Thyroid gland (tissue), 4 donors: Measurements from ENCODE around the gene KLF12. TPM values are rescaled to one million over a fixed set of nuclear protein-coding genes. Genes with fewer than 3 reads are reported as not detected.

ENCODE experiments used
- DNase-seq, 2 donors: peaks; one replicate each; pipeline ENCODE4 v3.0.0-alpha.2; 2019
- H3K27ac ChIP-seq, 3 donors: fragments of 200-600 bp; sonication (generic); 1 replicate in 2 of 3; 2 replicates in 1 of 3; pipeline ENCODE4 v1.5.1; 2016 to 2019; ENCODE audit warnings: mild to moderate bottlenecking in 1 of 3, moderate library complexity in 1 of 3
- H3K27me3 ChIP-seq: fragments of 200-600 bp; sonication (generic); one replicate; pipeline ENCODE4 v1.5.1; 2019
- H3K36me3 ChIP-seq, 2 donors: fragments of 200-600 bp; sonication (generic); one replicate each; pipeline ENCODE4 v1.5.1; 2016 to 2019
- H3K4me1 ChIP-seq, 2 donors: fragments of 200-600 bp; sonication (generic); one replicate each; pipeline ENCODE4 v1.5.1; 2017 to 2019
- H3K4me3 ChIP-seq, 3 donors: fragments of 200-600 bp; sonication (generic); replicated peaks in 1 of 3; 1 replicate in 2 of 3; 2 replicates in 1 of 3; pipeline ENCODE4 v1.5.1; 2016; ENCODE audit warnings: mild to moderate bottlenecking in 1 of 3
- H3K9me3 ChIP-seq: fragments of 200-600 bp; sonication (generic); one replicate; pipeline ENCODE4 v1.5.1; 2017
- CTCF ChIP-seq, 6 experiments: fragments of 200-600 bp in 3 of 6; fragments of 450-650 bp in 3 of 6; sonication (generic) in 3 of 6; IDR thresholded peaks; one replicate each; pipeline ENCODE4 v1.5.1; 2016 to 2019; ENCODE audit warnings: antibody characterized with exemption in 6 of 6, mild to moderate bottlenecking in 2 of 6, inconsistent platforms in 1 of 6, moderate library complexity in 1 of 6
- POLR2A ChIP-seq, 2 donors: fragments of 450-650 bp; IDR thresholded peaks; one replicate each; pipeline ENCODE4 v1.6.1; 2017; ENCODE audit warnings: antibody characterized with exemption in 2 of 2, mild to moderate bottlenecking in 2 of 2, moderate library complexity in 1 of 2
- WGBS, 2 donors: methylation state at CpG; one replicate each; pipeline ENCODE4 v1.1.5; 2017; 5-methylcytosine and 5-hydroxymethylcytosine counted together
- intact Hi-C: fragments of 100-400 bp; cut with DNase I; formaldehyde crosslinking; loops from one replicate; pipeline ENCODE4 v1.15.1; 2023
- total RNA-seq, 4 donors: library from RNA; depleted of rRNA; stranded (reverse); fragments of >200 nt; gene quantifications; one replicate each; pipeline ENCODE4 v1.2.3, GENCODE V29; 2016

The KLF12 gene
- total RNA-seq, 4 donors from 2014 or later, result 3.2 to 6.1 (median 5.3) TPM

GRCh38 chr13:74136084-74136658 is 2.0 kb upstream of the KLF12 start:
- H3K4me3 ChIP-seq, result peak overlapping the region; percentile 71 to 96 (median 78)
- intact Hi-C loops, result loop anchor here (10.0 kb wide), 1 partner anchor 371 kb away; no protein-coding TSS in a partner anchor
- H3K27ac ChIP-seq, result peak overlapping the region in 2 of 3 donors; percentile 71 to 72
- peaks cover 9 to 11% of the 10 kb centered on the region in 2 donors for H3K4me1 ChIP-seq
- 2% methylated on average over 27 of the region's 27 CpGs for WGBS, 2 donors
- no peaks in the 10 kb centered on the region for H3K9me3 ChIP-seq
- no peaks in the 10 kb centered on the region for H3K27me3 ChIP-seq
- no peak for TF ChIP-seq CTCF (IDR thresholded peaks at IDR 0.05)
- TF ChIP-seq POLR2A (IDR thresholded peaks at IDR 0.05), result no peak
- H3K36me3 ChIP-seq, result no peaks in the 10 kb centered on the region
- peak; percentile 4 to 7 for DNase-seq

- Histone ChIP-seq H3K4me1 (peaks cover 9 to 11% of the 10 kb centered on the region in 2 donors), H3K27ac (peak overlapping the region; percentile 31 to 72 (median 71)), H3K9me3 (no peaks in the 10 kb centered on the region), H3K4me3 (peak overlapping the region; percentile 71 to 96 (median 78)), H3K36me3 (no peaks in the 10 kb centered on the region), H3K27me3 (no peaks in the 10 kb centered on the region)
- TF ChIP-seq POLR2A (IDR thresholded peaks at IDR 0.05) (peak in 1 of 2 donors; percentile 18), CTCF (IDR thresholded peaks at IDR 0.05) (no peak)
- WGBS, 2 donors, result 0% methylated on average over 29 to 34 of the region's 72 CpGs
- DNase-seq, result peak; percentile 41 to 43
- intact Hi-C loops, result loop anchor here (10.0 kb wide), 1 partner anchor 371 kb away; no protein-coding TSS in a partner anchor
Observed at GRCh38 chr13:74135326-74136083, 1.3 kb upstream of the KLF12 start.

GRCh38 chr13:74134777-74135325 is 647 bp upstream of the KLF12 start:
- TF ChIP-seq CTCF (IDR thresholded peaks at IDR 0.05), result no peak
- no peak for TF ChIP-seq POLR2A (IDR thresholded peaks at IDR 0.05)
- peak; percentile 48 to 52 for DNase-seq
- no peaks in the 10 kb centered on the region for H3K36me3 ChIP-seq
- H3K27me3 ChIP-seq, result no peaks in the 10 kb centered on the region
- peaks cover 9 to 11% of the 10 kb centered on the region in 2 donors for H3K4me1 ChIP-seq
- 0% methylated on average over 1 to 5 of the region's 63 CpGs for WGBS, 2 donors
- intact Hi-C loops, result loop anchor here (10.0 kb wide), 1 partner anchor 370 kb away; no protein-coding TSS in a partner anchor
- no peaks in the 10 kb centered on the region for H3K9me3 ChIP-seq
- peak overlapping the region; percentile 63 to 71 (median 67) for H3K27ac ChIP-seq
- H3K4me3 ChIP-seq, result peak overlapping the region; percentile 71 to 96 (median 78)

- DNase-seq, result peak; percentile 66 to 72
- H3K27ac ChIP-seq, result peak overlapping the region; percentile 57 to 71 (median 67)
- intact Hi-C loops, result loop anchor here (10.0 kb wide), 1 partner anchor 369 kb away; no protein-coding TSS in a partner anchor
- no peaks in the 10 kb centered on the region for H3K9me3 ChIP-seq
- H3K4me1 ChIP-seq, result peaks cover 9 to 11% of the 10 kb centered on the region in 2 donors
- 0 to 1% methylated on average over 23 to 27 of the region's 35 CpGs for WGBS, 2 donors
- H3K27me3 ChIP-seq, result no peaks in the 10 kb centered on the region
- peak overlapping the region; percentile 26 to 78 (median 71) for H3K4me3 ChIP-seq
- H3K36me3 ChIP-seq, result no peaks in the 10 kb centered on the region
- TF ChIP-seq CTCF (IDR thresholded peaks at IDR 0.05) (no peak), POLR2A (IDR thresholded peaks at IDR 0.05) (peak in 1 of 2 donors; percentile 19)
Observed at GRCh38 chr13:74133657-74134201, 475 bp downstream of the KLF12 start.
